HG02763 (cell line): Measurements from ENCODE around the gene RNPS1.
"Not testable (repeated sequence)": the region's sequence is repeated elsewhere in the genome, so short reads cannot be mapped to it uniquely, and the experiment has no call there.

Experiments
- ATAC-seq: cut with Tn5 transposase; IDR thresholded peaks from one replicate; pipeline ENCODE4 v1.9.1; 2021; ENCODE audit warnings: mild to moderate bottlenecking, moderate library complexity; ENCODE audit not compliant: unreplicated experiment

The RNPS1 gene

GRCh38 chr16:2258530-2258929 is 9.4 kb downstream of the RNPS1 start:
- ATAC-seq, result not testable (repeated sequence)

- no peak for ATAC-seq
Observed at GRCh38 chr16:2257726-2258125, 10.2 kb downstream of the RNPS1 start.

- ATAC-seq, result no peak
Observed at GRCh38 chr16:2256531-2257140, 11.3 kb downstream of the RNPS1 start.

- no peak for ATAC-seq
Observed at GRCh38 chr16:2253293-2253692, 14.6 kb downstream of the RNPS1 start.

GRCh38 chr16:2252806-2253148 is 15.1 kb downstream of the RNPS1 start:
- ATAC-seq, result no peak

- peak; percentile 93 for ATAC-seq
Observed at GRCh38 chr16:2251296-2252111, 16.4 kb downstream of the RNPS1 start, which contains the start of gene ECI1. ECI1 (minus strand) TSS chr16:2251587; CDS start chr16:2251566, 21 bp downstream.

GRCh38 chr16:2250652-2251295 is 17.2 kb downstream of the RNPS1 start:
- no peak for ATAC-seq

GRCh38 chr16:2246301-2246885 is 21.5 kb downstream of the RNPS1 start:
- no peak for ATAC-seq

GRCh38 chr16:2244926-2245795 is 22.8 kb downstream of the RNPS1 start:
- no peak for ATAC-seq

GRCh38 chr16:2244301-2244700 is 23.6 kb downstream of the RNPS1 start:
- ATAC-seq, result no peak

- ATAC-seq, result no peak
Observed at GRCh38 chr16:2243781-2244180, 24.1 kb downstream of the RNPS1 start.

- ATAC-seq, result no peak
Observed at GRCh38 chr16:2243031-2243528, 24.8 kb downstream of the RNPS1 start.

GRCh38 chr16:2242598-2242997 is 25.3 kb downstream of the RNPS1 start:
- no peak for ATAC-seq

GRCh38 chr16:2240331-2240730 is 27.6 kb downstream of the RNPS1 start:
- ATAC-seq, result not testable (repeated sequence)

GRCh38 chr16:2238838-2239675 is 28.9 kb downstream of the RNPS1 start:
- ATAC-seq, result no peak

GRCh38 chr16:2238150-2238837 is 29.6 kb downstream of the RNPS1 start:
- ATAC-seq, result no peak

- no peak for ATAC-seq
Observed at GRCh38 chr16:2237493-2238149, 30.3 kb downstream of the RNPS1 start.

- ATAC-seq, result no peak
Observed at GRCh38 chr16:2237102-2237482, 30.8 kb downstream of the RNPS1 start.
